Spleen (tissue), 11 donors: ENCODE measurements around the gene TMEM141. TPM values are rescaled to one million over a fixed set of nuclear protein-coding genes. Genes with fewer than 3 reads are reported as not detected.

Source experiments
- DNase-seq: peaks from one replicate; pipeline ENCODE4 v3.0.0-alpha.2; 2020
- H3K27ac ChIP-seq, 8 donors: fragments of 200-600 bp; sonication (generic) in 7 of 8; 1 replicate in 4 of 8; 2 replicates in 4 of 8; pipeline versions ENCODE4 v1.5.0 to v1.8.0; 2016 to 2021; ENCODE audit warnings: inconsistent platforms in 4 of 8, mild to moderate bottlenecking in 4 of 8, moderate library complexity in 1 of 8
- H3K27me3 ChIP-seq, 7 donors: fragments of 200-600 bp; sonication (generic) in 6 of 7; replicated peaks in 1 of 7; 1 replicate in 4 of 7; 2 replicates in 3 of 7; pipeline versions ENCODE4 v1.5.0 to v1.8.0; 2016 to 2021; ENCODE audit warnings: inconsistent platforms in 3 of 7, mild to moderate bottlenecking in 1 of 7
- H3K36me3 ChIP-seq, 6 donors: fragments of 200-600 bp; sonication (generic) in 5 of 6; 1 replicate in 4 of 6; 2 replicates in 2 of 6; pipeline versions ENCODE4 v1.5.0 to v1.8.0; 2016 to 2021; ENCODE audit warnings: inconsistent platforms in 2 of 6
- H3K4me1 ChIP-seq, 6 donors: fragments of 200-600 bp; sonication (generic) in 5 of 6; 1 replicate in 3 of 6; 2 replicates in 3 of 6; pipeline versions ENCODE4 v1.5.0 to v1.8.0; 2016 to 2021; ENCODE audit warnings: inconsistent platforms in 3 of 6
- H3K4me3 ChIP-seq, 8 donors: fragments of 200-600 bp; sonication (generic) in 7 of 8; 1 replicate in 4 of 8; 2 replicates in 4 of 8; pipeline versions ENCODE4 v1.5.0 to v1.8.0; 2016 to 2021; ENCODE audit warnings: inconsistent platforms in 4 of 8, mild to moderate bottlenecking in 4 of 8, moderate library complexity in 2 of 8
- H3K9me3 ChIP-seq, 8 donors: fragments of 200-600 bp; sonication (generic) in 7 of 8; 1 replicate in 4 of 8; 2 replicates in 4 of 8; pipeline versions ENCODE4 v1.5.0 to v1.8.0; 2016 to 2021; ENCODE audit warnings: inconsistent platforms in 4 of 8
- CTCF ChIP-seq, 11 experiments: fragments of 200-600 bp in 7 of 11; fragments of 450-650 bp in 4 of 11; sonication (generic) in 4 of 11; IDR thresholded peaks in 8 of 11; conservative IDR thresholded peaks in 3 of 11; 1 replicate in 7 of 11; 2 replicates in 4 of 11; pipeline versions ENCODE4 v1.4.0 to v1.8.0; 2016 to 2021; ENCODE audit warnings: antibody characterized with exemption in 11 of 11, inconsistent platforms in 4 of 11, mild to moderate bottlenecking in 1 of 11
- POLR2A ChIP-seq, 3 donors: fragments of 450-650 bp; IDR thresholded peaks; one replicate each; pipeline ENCODE4 v1.5.1; 2017; ENCODE audit warnings: antibody characterized with exemption in 3 of 3, mild to moderate bottlenecking in 1 of 3
- POLR2AphosphoS5 ChIP-seq, 3 donors: sonication (generic); formaldehyde crosslinking; IDR thresholded peaks; one replicate each; pipeline ENCODE4 v1.5.1; 2017; ENCODE audit warnings: antibody characterized with exemption in 3 of 3
- WGBS, 5 donors: extraction: QIAGEN DNeasy Blood & Tissue Kit in 3 of 5; methylation state at CpG; one replicate each; pipeline versions ENCODE4 v1.1.5 to v1.1.7; 2013 to 2018; 5-methylcytosine and 5-hydroxymethylcytosine counted together
- intact Hi-C: fragments of 100-400 bp; cut with DNase I; formaldehyde crosslinking; loops from one replicate; pipeline ENCODE4 v1.15.0; 2023; ENCODE audit warnings: low total_unique reads
- polyA plus RNA-seq, 3 donors: library from polyadenylated mRNA; stranded (reverse); fragments of 200-250 nt; gene quantifications; one replicate each; pipeline ENCODE4 v1.2.1, GENCODE V29; 2013
- total RNA-seq, 7 donors: library from RNA; depleted of rRNA in 3 of 7; stranded (reverse); fragments of >200 nt in 3 of 7; fragmentation: NEBNext Ultra II Directional in 4 of 7; extraction: Animal tissue kit (Norgen Biotek cat#: 25700) in 4 of 7; gene quantifications; one replicate each; pipeline versions ENCODE4 v1.1.0 to v1.2.1, GENCODE V29; 2016 to 2021
- donor health status: healthy with polysubstance abuse.
- donor health status: DM: no; HTN: no; CAD: no; lungs with moderate emphysema.
- donor health status: DM: no; HTN: no; CAD: no.
- donor health status: Bipolar disorder and iron deficiency.
- donor health status: healthy.
- donor health status: DM: no; HTN: no; CAD: no.
- donor health status: DM: yes; HTN: yes; CAD: no.

Gene TMEM141
- total and polyA plus RNA-seq, 10 donors, result 32.1 to 92.8 (median 45.7) TPM

GRCh38 chr9:136829412-136829811, 38.3 kb downstream of the TMEM141 start:
- H3K36me3 ChIP-seq, result peaks cover 0 to 98% (median 75%) of the 10 kb centered on the region in 6 donors
- H3K9me3 ChIP-seq, result no peaks in the 10 kb centered on the region
- intact Hi-C loops, result no loop called here
- DNase-seq, result peak; percentile 57
- peaks cover 0 to 8% (median 0%) of the 10 kb centered on the region in 6 donors for H3K4me1 ChIP-seq
- no peak overlapping the region for H3K4me3 ChIP-seq
- 93 to 97% (median 95%) methylated on average over 11 to 14 of the region's 14 CpGs for WGBS, 5 donors
- no peak overlapping the region for H3K27ac ChIP-seq
- TF ChIP-seq CTCF (IDR thresholded peaks at IDR 0.05 in 8 of 11, conservative IDR thresholded peaks at IDR 0.05 in 3 of 11) (no peak), POLR2A (IDR thresholded peaks at IDR 0.05) (no peak), POLR2AphosphoS5 (IDR thresholded peaks at IDR 0.05) (no peak)
- H3K27me3 ChIP-seq, result no peaks in the 10 kb centered on the region

- Histone ChIP-seq H3K36me3 (peaks cover 0 to 94% (median 67%) of the 10 kb centered on the region in 6 donors), H3K27ac (no peak overlapping the region), H3K27me3 (no peaks in the 10 kb centered on the region), H3K9me3 (no peaks in the 10 kb centered on the region), H3K4me3 (no peak overlapping the region), H3K4me1 (peaks cover 0 to 8% (median 0%) of the 10 kb centered on the region in 6 donors)
- WGBS, 5 donors, result 90 to 94% (median 92%) methylated on average over 23 to 41 of the region's 41 CpGs
- intact Hi-C loops, result no loop called here
- peak; percentile 58 for DNase-seq
- peak in 1 of 3 donors; percentile 48 for TF ChIP-seq POLR2AphosphoS5 (IDR thresholded peaks at IDR 0.05)
- no peak for TF ChIP-seq CTCF (IDR thresholded peaks at IDR 0.05 in 8 of 11, conservative IDR thresholded peaks at IDR 0.05 in 3 of 11)
- TF ChIP-seq POLR2A (IDR thresholded peaks at IDR 0.05), result no peak
Measured at GRCh38 chr9:136829981-136830885, 39.1 kb downstream of the TMEM141 start.

GRCh38 chr9:136831002-136831719, 40.0 kb downstream of the TMEM141 start:
- Histone ChIP-seq H3K27ac (no peak overlapping the region), H3K4me1 (peaks cover 0 to 8% (median 0%) of the 10 kb centered on the region in 6 donors), H3K27me3 (no peaks in the 10 kb centered on the region), H3K4me3 (no peak overlapping the region), H3K36me3 (peaks cover 0 to 94% (median 62%) of the 10 kb centered on the region in 6 donors), H3K9me3 (no peaks in the 10 kb centered on the region)
- TF ChIP-seq POLR2A (IDR thresholded peaks at IDR 0.05), result no peak
- TF ChIP-seq CTCF (IDR thresholded peaks at IDR 0.05 in 8 of 11, conservative IDR thresholded peaks at IDR 0.05 in 3 of 11), result no peak
- peak in 1 of 3 donors; percentile 24 for TF ChIP-seq POLR2AphosphoS5 (IDR thresholded peaks at IDR 0.05)
- intact Hi-C loops, result no loop called here
- peak; percentile 57 for DNase-seq
- WGBS, 5 donors, result 79 to 89% (median 84%) methylated on average over 29 to 30 of the region's 30 CpGs

GRCh38 chr9:136831720-136832104, 40.6 kb downstream of the TMEM141 start:
- TF ChIP-seq POLR2AphosphoS5 (IDR thresholded peaks at IDR 0.05), result peak in 1 of 3 donors; percentile 25
- no peak for TF ChIP-seq CTCF (IDR thresholded peaks at IDR 0.05 in 8 of 11, conservative IDR thresholded peaks at IDR 0.05 in 3 of 11)
- no peak for TF ChIP-seq POLR2A (IDR thresholded peaks at IDR 0.05)
- Histone ChIP-seq H3K36me3 (peaks cover 0 to 94% (median 59%) of the 10 kb centered on the region in 6 donors), H3K27ac (no peak overlapping the region), H3K27me3 (no peaks in the 10 kb centered on the region), H3K4me1 (peaks cover 0 to 8% (median 0%) of the 10 kb centered on the region in 6 donors), H3K4me3 (no peak overlapping the region), H3K9me3 (no peaks in the 10 kb centered on the region)
- peak; percentile 71 for DNase-seq
- intact Hi-C loops, result no loop called here
- WGBS, 5 donors, result 88 to 95% (median 94%) methylated on average over 17 to 23 of the region's 23 CpGs
